T-helper 17 cell (primary cell): ENCODE measurements around the gene GLMP. TPM values are rescaled to one million over a fixed set of nuclear protein-coding genes. Genes with fewer than 3 reads are reported as not detected.

Experiments used
- ATAC-seq: fragments of 150-1000 bp; cut with Tn5 transposase; 2 replicates; pipeline ENCODE4 v1.10.0; 2021; ENCODE audit warnings: mild to moderate bottlenecking, moderate library complexity
- DNase-seq, 3 donors: peaks; one replicate each; pipeline versions ENCODE4 v3.0.0 to v3.0.0-alpha.2; 2020 to 2021
- H3K9me3 ChIP-seq: one replicate; pipeline ENCODE4 v1.7.0; 2013; ENCODE audit warnings: low read length, mild to moderate bottlenecking; ENCODE audit not compliant: control insufficient read depth, poor library complexity, severe bottlenecking
- H3K27ac Mint-ChIP-seq: one replicate; pipeline ENCODE4 v1.8.0; 2022; ENCODE audit warnings: mild to moderate bottlenecking, moderate library complexity, mixed read lengths
- H3K27me3 Mint-ChIP-seq: one replicate; pipeline ENCODE4 v1.8.0; 2022; ENCODE audit warnings: mixed read lengths
- H3K36me3 Mint-ChIP-seq: one replicate; pipeline ENCODE4 v1.8.0; 2022; ENCODE audit warnings: low read depth, mixed read lengths
- H3K4me1 Mint-ChIP-seq: one replicate; pipeline ENCODE4 v1.8.0; 2022; ENCODE audit warnings: mild to moderate bottlenecking, mixed read lengths
- H3K4me3 Mint-ChIP-seq: one replicate; pipeline ENCODE4 v1.8.0; 2022; ENCODE audit warnings: mild to moderate bottlenecking, moderate library complexity, mixed read lengths
- total RNA-seq, 4 donors: library from RNA in 2 of 4; stranded (reverse) in 2 of 4; gene quantifications; one replicate each; pipeline ENCODE4 v1.2.3 and lab custom pipeline; 2022 to 2026

Gene GLMP
- total RNA-seq, 2 donors from 2014 or later = 21.2 to 25.0 TPM

DNA sequence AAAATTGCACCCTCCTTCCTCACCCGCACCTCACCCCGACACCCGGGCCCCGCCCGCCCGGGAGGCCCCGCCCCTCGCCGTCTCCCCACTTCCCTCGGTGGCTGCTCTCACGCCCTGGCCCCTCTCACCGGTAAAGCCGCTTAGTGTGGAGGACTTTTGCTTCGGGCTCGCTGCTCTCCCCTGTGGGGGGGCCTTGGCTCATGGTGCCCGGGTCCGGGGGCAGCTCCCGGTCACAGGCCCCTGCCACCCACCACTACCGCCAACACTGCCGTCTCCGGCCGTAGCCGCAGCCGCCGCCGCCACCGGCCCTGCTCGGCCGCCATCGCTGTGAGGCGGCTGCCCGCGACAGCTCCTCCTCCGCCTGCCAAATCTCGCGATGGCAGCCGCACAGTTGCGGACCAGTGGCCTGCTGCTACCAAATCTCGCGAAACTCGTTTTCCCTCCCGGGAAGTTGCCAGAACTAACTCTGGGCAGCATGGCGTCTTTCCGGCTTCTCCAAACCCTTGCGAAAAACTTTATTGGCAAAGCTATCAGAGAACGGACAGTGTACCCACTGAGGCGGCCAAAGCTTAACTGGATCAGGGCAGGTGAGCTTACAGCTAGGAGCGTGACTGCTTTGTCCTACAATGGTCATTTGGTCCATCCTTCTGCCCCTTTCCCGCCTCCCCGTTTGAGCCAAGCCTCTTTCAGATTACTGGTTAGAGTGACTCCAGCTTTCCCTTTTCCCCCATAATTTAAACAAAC, 12.8 kb downstream of the GLMP start, which contains the start of gene SMG5:
SMG5 (minus strand) TSS at position 347 of the 744 bp plus-strand sequence; CDS start at position 202, 145 bp downstream.
- DNase-seq (peak; percentile 90 to 94 (median 92)), ATAC-seq (peak; percentile 93)
- no peaks in the 10 kb centered on the region for H3K27me3 Mint-ChIP-seq
- H3K4me1 Mint-ChIP-seq = peaks cover 37% of the 10 kb centered on the region
- H3K27ac Mint-ChIP-seq = peak within 1 kb of the TSS; percentile 96
- peaks cover 3% of the 10 kb centered on the region for H3K36me3 Mint-ChIP-seq
- no peaks in the 10 kb centered on the region for H3K9me3 ChIP-seq
- H3K4me3 Mint-ChIP-seq = peak within 1 kb of the TSS; percentile 98

DNA sequence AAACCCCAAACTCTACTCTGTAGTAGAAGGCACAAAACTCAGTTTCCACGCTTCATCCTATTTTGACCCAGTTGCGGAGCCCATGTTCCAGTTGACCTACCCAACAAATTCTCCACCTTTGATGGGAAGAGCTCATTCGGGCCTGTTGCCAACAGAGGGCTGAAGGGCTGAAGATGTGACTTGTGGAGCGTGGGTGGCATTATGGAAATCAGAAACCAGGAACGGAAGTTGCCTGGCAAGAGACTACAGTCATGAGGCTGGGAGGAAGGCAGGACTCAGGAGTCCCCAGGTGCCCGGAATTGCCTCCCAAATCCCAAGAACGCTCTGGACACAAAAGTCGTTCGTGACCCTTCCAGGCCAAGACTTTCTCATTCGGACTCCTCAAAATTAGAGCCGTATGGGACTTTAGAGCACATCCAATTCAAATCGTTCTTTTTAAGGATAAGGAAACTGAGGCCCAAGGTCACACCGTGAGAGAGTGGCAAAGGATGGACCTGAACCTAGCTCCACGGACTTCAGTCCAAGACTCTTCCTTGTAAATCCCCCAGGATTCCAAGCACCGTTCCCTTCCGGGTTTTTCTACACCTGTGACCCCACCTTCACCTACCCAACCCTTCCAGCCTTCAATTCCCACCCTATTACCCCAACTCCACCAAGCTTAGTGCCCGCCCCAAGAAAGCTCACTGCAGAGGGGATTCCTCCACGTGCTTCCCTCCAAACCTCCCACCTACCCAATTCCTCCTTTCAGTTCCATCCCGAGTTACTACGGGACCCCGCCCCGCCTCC, 13.6 kb downstream of the GLMP start:
- peaks cover 3% of the 10 kb centered on the region for H3K36me3 Mint-ChIP-seq
- peak overlapping the region; percentile 98 for H3K4me3 Mint-ChIP-seq
- H3K27ac Mint-ChIP-seq = peak overlapping the region; percentile 96
- no peaks in the 10 kb centered on the region for H3K27me3 Mint-ChIP-seq
- ATAC-seq (no peak), DNase-seq (no peak)
- peaks cover 41% of the 10 kb centered on the region for H3K4me1 Mint-ChIP-seq
- H3K9me3 ChIP-seq = no peaks in the 10 kb centered on the region

DNA sequence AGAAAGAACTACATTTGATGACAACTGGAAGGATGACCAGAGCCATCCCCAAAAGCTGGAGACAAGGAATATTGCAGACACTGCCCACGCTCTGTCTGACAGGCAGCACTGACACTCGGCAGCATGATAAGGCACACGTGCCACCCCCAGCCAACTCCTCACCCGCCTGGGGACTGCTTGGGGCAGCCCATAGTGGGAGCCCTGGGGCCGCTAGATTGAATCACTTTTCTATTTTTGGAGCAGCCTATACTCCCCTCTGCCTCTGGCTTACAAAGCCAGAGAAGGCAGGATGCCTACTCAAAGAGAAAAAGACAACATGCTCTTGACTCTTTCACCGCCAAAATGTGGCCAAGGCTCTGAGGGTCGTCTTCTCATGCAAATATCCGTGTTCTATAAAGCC, 14.2 kb downstream of the GLMP start:
- Mint-ChIP-seq H3K36me3 (peaks cover 3% of the 10 kb centered on the region), H3K27me3 (no peaks in the 10 kb centered on the region), H3K4me1 (peaks cover 41% of the 10 kb centered on the region), H3K27ac (peak overlapping the region; percentile 96), H3K4me3 (peak overlapping the region; percentile 98)
- DNase-seq = no peak
- no peak for ATAC-seq
- H3K9me3 ChIP-seq = no peaks in the 10 kb centered on the region

DNA sequence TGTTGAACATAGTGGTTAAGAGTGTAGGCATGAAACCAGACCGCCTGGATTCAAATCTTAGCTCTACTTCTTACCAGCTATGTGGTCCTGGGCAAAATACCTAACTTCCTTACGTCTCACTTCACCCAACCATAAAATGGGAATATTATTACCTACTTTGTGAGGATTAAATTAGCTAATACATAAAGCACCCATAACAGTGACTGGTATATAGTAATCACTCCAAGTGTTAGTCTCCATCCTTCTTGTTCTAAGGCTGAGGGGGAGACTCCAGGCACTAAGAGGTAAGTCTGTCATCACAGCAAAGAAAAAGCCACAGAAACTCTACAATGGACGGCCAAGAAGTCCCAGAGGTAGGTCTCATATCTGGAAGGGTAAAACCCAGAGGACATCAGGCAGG, 15.6 kb downstream of the GLMP start:
- H3K4me3 Mint-ChIP-seq = peak overlapping the region; percentile 28
- H3K27me3 Mint-ChIP-seq = no peaks in the 10 kb centered on the region
- no peak overlapping the region for H3K27ac Mint-ChIP-seq
- DNase-seq (no peak), ATAC-seq (no peak)
- no peaks in the 10 kb centered on the region for H3K9me3 ChIP-seq
- H3K36me3 Mint-ChIP-seq = peaks cover 6% of the 10 kb centered on the region
- peaks cover 41% of the 10 kb centered on the region for H3K4me1 Mint-ChIP-seq

DNA sequence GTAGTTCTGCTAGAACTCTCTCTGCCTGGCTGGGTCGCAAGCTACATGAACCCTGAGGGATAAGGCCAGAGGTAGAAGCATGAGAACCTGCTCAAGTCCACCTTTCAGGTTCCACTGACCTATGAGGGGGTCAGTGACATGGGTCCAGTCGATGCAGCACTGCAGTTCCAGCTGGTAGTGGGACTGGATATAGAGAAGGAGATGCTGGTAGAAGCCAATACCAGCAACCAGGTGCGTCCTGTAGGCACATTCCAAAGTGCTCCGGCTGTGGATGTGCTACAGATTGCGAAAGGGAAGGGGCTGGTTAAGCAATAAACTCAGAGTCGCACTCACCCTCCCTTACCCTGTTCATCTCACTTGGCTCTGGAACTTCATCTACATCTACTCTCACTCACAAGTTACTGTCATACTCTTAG, 18.5 kb downstream of the GLMP start:
- Mint-ChIP-seq H3K27ac (peak overlapping the region; percentile 27), H3K4me1 (peaks cover 28% of the 10 kb centered on the region), H3K27me3 (no peaks in the 10 kb centered on the region), H3K36me3 (peaks cover 18% of the 10 kb centered on the region), H3K4me3 (no peak overlapping the region)
- no peak for DNase-seq
- ATAC-seq = no peak
- H3K9me3 ChIP-seq = no peaks in the 10 kb centered on the region

DNA sequence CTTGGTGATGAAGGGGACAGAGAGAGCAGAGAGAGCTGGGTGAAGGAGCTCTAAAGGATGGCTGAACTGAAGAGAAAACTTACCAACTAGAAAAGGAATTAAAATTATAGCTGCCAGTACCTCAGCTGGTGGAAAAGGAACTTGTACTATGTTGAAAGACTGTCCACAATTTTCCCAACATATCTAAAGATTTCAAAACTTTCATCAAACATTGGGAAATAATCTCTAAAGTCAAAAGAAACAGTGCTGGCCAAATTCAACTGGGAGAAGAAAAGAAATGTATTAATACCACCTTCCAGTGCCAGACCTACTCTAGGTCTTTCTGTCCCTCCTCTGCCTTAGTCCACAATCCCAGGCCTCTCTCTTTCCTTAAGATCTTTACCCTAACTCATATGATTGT, 18.9 kb downstream of the GLMP start:
- Mint-ChIP-seq H3K4me3 (no peak overlapping the region), H3K4me1 (peaks cover 27% of the 10 kb centered on the region), H3K27me3 (no peaks in the 10 kb centered on the region), H3K36me3 (peaks cover 18% of the 10 kb centered on the region), H3K27ac (peak overlapping the region; percentile 27)
- ATAC-seq (no peak), DNase-seq (no peak)
- no peaks in the 10 kb centered on the region for H3K9me3 ChIP-seq

DNA sequence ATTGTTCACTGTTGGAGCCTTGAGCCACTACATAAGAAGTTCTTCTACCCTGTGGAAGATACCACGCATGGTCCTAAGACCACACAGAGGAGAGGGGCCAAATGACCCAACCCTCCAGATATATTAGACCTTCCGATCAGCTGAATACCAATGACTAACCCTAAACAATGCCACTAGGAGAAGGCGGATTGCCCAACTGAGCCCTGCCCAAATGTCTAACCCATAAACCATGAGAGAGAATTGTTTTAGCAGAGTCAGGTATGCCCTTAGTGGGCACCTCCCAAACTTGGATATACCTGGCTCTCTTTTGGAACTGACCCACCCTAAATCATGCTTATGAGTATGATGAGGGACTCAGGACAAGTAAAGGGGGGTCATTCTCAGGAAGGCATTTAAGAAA, 25.2 kb downstream of the GLMP start:
- H3K4me1 Mint-ChIP-seq = peaks cover 16% of the 10 kb centered on the region
- no peaks in the 10 kb centered on the region for H3K9me3 ChIP-seq
- H3K36me3 Mint-ChIP-seq = peaks cover 23% of the 10 kb centered on the region
- no peaks in the 10 kb centered on the region for H3K27me3 Mint-ChIP-seq
- DNase-seq (no peak), ATAC-seq (no peak)
- H3K27ac Mint-ChIP-seq = no peak overlapping the region
- H3K4me3 Mint-ChIP-seq = no peak overlapping the region

DNA sequence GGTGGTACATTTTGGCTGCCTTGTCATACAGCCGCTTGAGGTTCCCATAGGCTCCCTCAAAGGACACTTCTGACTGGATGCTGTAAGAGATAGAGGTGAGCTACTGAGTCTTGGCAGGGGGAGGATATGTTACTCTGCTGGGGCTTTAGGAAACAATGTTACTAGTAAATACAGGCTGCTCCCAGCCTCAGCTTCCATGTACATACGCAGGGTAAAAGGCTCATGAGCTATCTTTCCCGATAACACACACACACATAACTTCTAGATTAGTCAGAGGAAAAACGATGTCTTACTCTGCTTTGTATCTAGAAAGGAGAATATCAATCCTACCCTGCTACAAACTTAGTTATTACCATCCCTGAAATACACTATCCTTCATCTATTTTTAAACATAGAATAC, 27.1 kb downstream of the GLMP start:
- Mint-ChIP-seq H3K27me3 (no peaks in the 10 kb centered on the region), H3K4me1 (peaks cover 14% of the 10 kb centered on the region), H3K4me3 (no peak overlapping the region), H3K36me3 (peaks cover 24% of the 10 kb centered on the region), H3K27ac (no peak overlapping the region)
- DNase-seq (no peak), ATAC-seq (no peak)
- H3K9me3 ChIP-seq = no peaks in the 10 kb centered on the region

DNA sequence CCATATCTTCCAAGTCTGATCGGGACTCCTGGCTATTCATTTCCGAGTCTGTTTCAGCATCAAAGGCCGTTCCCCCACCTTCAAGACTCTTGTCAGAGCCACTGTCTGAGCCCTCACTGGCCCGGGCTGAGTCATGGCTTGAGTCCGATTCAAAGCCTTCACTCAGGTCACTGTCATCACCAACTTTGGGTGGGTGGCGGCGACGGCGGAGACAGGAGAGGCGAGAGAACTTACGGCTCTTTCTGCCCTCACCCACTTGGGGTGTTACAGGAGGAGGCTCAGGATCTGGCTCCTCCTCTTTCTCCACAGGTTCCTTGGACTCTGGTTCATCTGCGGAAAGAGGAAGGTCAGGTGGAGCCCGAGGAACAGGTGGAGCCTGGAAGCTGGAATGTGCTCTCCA, 29.4 kb downstream of the GLMP start:
- DNase-seq (no peak), ATAC-seq (no peak)
- Mint-ChIP-seq H3K4me3 (no peak overlapping the region), H3K27ac (no peak overlapping the region), H3K27me3 (no peaks in the 10 kb centered on the region), H3K4me1 (peaks cover 10% of the 10 kb centered on the region), H3K36me3 (peaks cover 21% of the 10 kb centered on the region)
- H3K9me3 ChIP-seq = no peaks in the 10 kb centered on the region

DNA sequence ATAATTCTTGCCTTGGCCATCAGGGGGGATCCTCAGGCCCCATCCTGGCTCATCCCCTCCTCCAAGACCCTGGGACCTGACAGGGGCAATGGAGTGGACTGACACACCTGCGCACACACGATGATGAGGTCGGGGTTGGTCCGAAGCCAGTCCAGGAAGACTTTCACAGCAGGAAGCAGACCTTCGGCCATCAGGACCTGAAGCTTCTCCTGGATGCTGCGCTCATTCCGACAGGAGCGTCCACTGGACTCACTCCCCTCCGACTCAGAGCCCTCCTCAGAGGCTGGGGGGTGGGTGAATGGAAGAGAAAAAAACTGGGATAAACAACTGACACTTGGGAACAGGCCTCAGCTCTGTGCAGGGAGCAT, 32.2 kb downstream of the GLMP start:
- no peak overlapping the region for H3K4me3 Mint-ChIP-seq
- H3K27me3 Mint-ChIP-seq = no peaks in the 10 kb centered on the region
- no peak for ATAC-seq
- H3K36me3 Mint-ChIP-seq = peaks cover 25% of the 10 kb centered on the region
- DNase-seq = no peak
- H3K9me3 ChIP-seq = no peaks in the 10 kb centered on the region
- no peak overlapping the region for H3K27ac Mint-ChIP-seq
- H3K4me1 Mint-ChIP-seq = peaks cover 11% of the 10 kb centered on the region

DNA sequence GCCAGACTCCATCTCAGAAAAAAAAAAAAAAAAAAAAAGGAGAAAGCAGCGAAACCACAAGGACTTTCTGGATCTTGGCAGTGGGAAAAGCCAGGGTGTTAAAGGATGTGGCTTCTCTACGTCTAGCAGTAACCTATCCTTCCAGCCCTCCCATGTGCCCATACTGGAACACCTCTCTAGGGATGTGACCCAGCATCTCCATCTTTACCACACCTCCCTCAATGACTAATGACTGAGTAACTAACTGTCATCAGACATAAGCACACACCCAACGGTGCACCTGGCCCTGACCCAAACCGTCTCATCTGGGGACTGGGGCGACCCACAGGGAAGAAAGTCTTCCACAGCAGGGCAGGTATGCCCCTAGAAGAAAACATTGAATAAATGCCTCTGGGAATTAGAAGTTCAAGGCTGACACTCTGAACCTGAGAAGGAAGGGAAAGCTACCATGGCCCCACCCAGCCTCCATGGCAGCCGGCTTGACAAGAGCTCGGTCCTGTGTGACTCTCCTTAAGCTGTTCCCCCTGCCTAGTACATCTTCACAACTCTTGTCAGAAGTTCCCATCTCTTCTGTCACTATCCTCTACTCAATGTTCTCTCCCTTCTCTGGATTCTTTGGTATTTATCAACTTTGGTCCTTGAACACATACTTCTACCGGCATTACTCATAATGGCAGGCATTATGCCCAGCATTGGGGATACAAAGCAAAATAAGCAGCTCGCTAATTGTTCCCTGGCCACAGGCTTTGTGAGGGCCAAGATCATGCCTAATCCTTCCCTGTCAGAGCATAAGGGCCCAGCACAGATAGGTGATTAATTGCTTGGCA, 32.8 kb downstream of the GLMP start:
- DNase-seq (no peak), ATAC-seq (no peak)
- Mint-ChIP-seq H3K27ac (no peak overlapping the region), H3K27me3 (no peaks in the 10 kb centered on the region), H3K4me1 (peaks cover 11% of the 10 kb centered on the region), H3K36me3 (peaks cover 25% of the 10 kb centered on the region), H3K4me3 (no peak overlapping the region)
- H3K9me3 ChIP-seq = no peaks in the 10 kb centered on the region

DNA sequence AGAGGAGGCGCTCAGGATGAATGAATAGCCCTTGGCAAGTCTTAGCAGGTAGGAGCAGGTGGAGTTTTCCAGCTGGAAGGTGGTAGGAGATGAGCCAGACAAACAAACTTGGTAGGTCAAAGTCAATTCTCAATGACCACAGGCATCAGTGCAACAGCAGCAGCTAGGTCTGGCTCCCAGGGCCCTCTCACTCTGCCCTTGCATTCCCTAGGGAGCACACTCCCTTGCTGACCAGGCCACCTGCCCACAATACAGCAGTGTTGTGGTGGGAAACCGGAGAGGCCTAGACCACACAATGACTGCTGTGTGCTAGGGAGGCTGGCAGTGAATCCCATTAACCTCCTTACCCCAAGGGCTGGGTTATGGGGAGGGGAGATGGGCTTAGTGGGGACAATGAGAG, 34.6 kb downstream of the GLMP start:
- peaks cover 5% of the 10 kb centered on the region for H3K4me1 Mint-ChIP-seq
- no peak overlapping the region for H3K4me3 Mint-ChIP-seq
- no peak overlapping the region for H3K27ac Mint-ChIP-seq
- DNase-seq (no peak), ATAC-seq (no peak)
- H3K9me3 ChIP-seq = no peaks in the 10 kb centered on the region
- no peaks in the 10 kb centered on the region for H3K27me3 Mint-ChIP-seq
- peaks cover 18% of the 10 kb centered on the region for H3K36me3 Mint-ChIP-seq

DNA sequence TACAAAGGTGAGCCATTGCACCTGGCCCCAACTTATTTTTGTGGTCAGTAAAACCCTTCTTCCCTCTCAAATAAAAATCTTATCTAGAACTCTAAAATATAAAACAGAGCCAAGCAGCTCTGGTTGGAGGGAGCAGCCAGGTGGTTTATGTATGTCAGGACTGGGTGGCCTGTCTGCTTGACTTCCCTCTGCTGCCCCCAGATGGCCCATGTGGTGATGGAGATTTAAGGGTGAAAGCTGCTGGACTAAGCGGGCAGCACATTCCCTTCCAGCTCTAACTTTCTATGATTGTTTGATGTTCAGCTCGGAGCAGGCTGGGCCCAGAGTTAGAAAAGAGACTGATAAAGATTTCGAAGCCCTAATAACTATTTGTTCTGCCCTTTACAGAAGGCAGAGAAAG, 35.7 kb downstream of the GLMP start:
- no peak for DNase-seq
- Mint-ChIP-seq H3K27ac (no peak overlapping the region), H3K4me1 (peaks cover 2% of the 10 kb centered on the region), H3K4me3 (no peak overlapping the region), H3K36me3 (peaks cover 13% of the 10 kb centered on the region), H3K27me3 (no peaks in the 10 kb centered on the region)
- no peaks in the 10 kb centered on the region for H3K9me3 ChIP-seq
- no peak for ATAC-seq
